Uterus (tissue), 4 donors: ENCODE results near the gene PCDH9. TPM values are rescaled to one million over a fixed set of nuclear protein-coding genes. Genes with fewer than 3 reads are reported as not detected.

Experiments
- DNase-seq, 2 donors: peaks; one replicate each; pipeline ENCODE4 v3.0.0-alpha.2; 2019 to 2020
- H3K27ac ChIP-seq, 2 donors: fragments of 200-600 bp; sonication (generic); 1 replicate in 1 of 2; 2 replicates in 1 of 2; pipeline ENCODE4 v1.5.1; 2016 to 2018
- H3K27me3 ChIP-seq, 2 donors: fragments of 200-600 bp; sonication (generic); one replicate each; pipeline ENCODE4 v1.5.1; 2018 to 2019; ENCODE audit warnings: control low read depth in 1 of 2
- H3K36me3 ChIP-seq, 2 donors: fragments of 200-600 bp; sonication (generic); one replicate each; pipeline ENCODE4 v1.5.1; 2019; ENCODE audit warnings: control low read depth in 1 of 2
- H3K4me1 ChIP-seq, 2 donors: fragments of 200-600 bp; sonication (generic); one replicate each; pipeline ENCODE4 v1.5.1; 2018 to 2019; ENCODE audit warnings: control low read depth in 1 of 2
- H3K4me3 ChIP-seq, 2 donors: fragments of 200-600 bp; sonication (generic); 1 replicate in 1 of 2; 2 replicates in 1 of 2; pipeline ENCODE4 v1.5.1; 2018 to 2019; ENCODE audit warnings: mild to moderate bottlenecking in 1 of 2
- H3K9me3 ChIP-seq, 2 donors: fragments of 200-600 bp; sonication (generic); one replicate each; pipeline ENCODE4 v1.5.1; 2019; ENCODE audit warnings: control low read depth in 1 of 2
- POLR2A ChIP-seq, 2 donors: fragments of 450-650 bp; IDR thresholded peaks; one replicate each; pipeline ENCODE4 v1.6.1; 2016; ENCODE audit warnings: antibody characterized with exemption in 2 of 2, mild to moderate bottlenecking in 1 of 2, moderate library complexity in 1 of 2
- intact Hi-C: fragments of 100-400 bp; cut with DNase I; formaldehyde crosslinking; loops from one replicate; pipeline ENCODE4 v1.15.1; 2023; ENCODE audit warnings: low total_unique reads
- total RNA-seq, 4 donors: library from RNA; depleted of rRNA in 3 of 4; stranded (reverse); fragments of >200 nt in 3 of 4; gene quantifications; one replicate each; pipeline versions ENCODE4 v1.1.0 to v1.2.4, GENCODE V29; 2014 to 2023
- TF ChIP-seq, protein P1 (sequence below), 4 experiments: fragments of 200-600 bp in 2 of 4; fragments of 450-650 bp in 2 of 4; sonication (generic) in 2 of 4; IDR thresholded peaks; one replicate each; pipeline ENCODE4 v1.5.1; 2016 to 2019; ENCODE audit warnings: antibody characterized with exemption in 4 of 4, mild to moderate bottlenecking in 2 of 4, moderate library complexity in 1 of 4
- donor health status: DM: yes; HTN: yes; CAD: no.

The PCDH9 gene
- total RNA-seq, 4 donors from 2014 or later = 0.51 to 45.7 (median 2.1) TPM

GRCh38 chr13:67273001-67273400 is 42.9 kb upstream of the PCDH9 start:
- intact Hi-C loops = no loop called here
- no peak for DNase-seq
- no peaks in the 10 kb centered on the region for H3K9me3 ChIP-seq
- no peak overlapping the region for H3K4me3 ChIP-seq
- H3K4me1 ChIP-seq = no peaks in the 10 kb centered on the region
- TF ChIP-seq, protein P1, sequence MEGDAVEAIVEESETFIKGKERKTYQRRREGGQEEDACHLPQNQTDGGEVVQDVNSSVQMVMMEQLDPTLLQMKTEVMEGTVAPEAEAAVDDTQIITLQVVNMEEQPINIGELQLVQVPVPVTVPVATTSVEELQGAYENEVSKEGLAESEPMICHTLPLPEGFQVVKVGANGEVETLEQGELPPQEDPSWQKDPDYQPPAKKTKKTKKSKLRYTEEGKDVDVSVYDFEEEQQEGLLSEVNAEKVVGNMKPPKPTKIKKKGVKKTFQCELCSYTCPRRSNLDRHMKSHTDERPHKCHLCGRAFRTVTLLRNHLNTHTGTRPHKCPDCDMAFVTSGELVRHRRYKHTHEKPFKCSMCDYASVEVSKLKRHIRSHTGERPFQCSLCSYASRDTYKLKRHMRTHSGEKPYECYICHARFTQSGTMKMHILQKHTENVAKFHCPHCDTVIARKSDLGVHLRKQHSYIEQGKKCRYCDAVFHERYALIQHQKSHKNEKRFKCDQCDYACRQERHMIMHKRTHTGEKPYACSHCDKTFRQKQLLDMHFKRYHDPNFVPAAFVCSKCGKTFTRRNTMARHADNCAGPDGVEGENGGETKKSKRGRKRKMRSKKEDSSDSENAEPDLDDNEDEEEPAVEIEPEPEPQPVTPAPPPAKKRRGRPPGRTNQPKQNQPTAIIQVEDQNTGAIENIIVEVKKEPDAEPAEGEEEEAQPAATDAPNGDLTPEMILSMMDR (IDR thresholded peaks at IDR 0.05) = no peak
- TF ChIP-seq POLR2A (IDR thresholded peaks at IDR 0.05) = no peak
- H3K27ac ChIP-seq = no peak overlapping the region
- H3K36me3 ChIP-seq = no peaks in the 10 kb centered on the region
- H3K27me3 ChIP-seq = no peaks in the 10 kb centered on the region

GRCh38 chr13:67267136-67267535 is 37.0 kb upstream of the PCDH9 start:
- Histone ChIP-seq H3K4me1 (no peaks in the 10 kb centered on the region), H3K27ac (no peak overlapping the region), H3K9me3 (no peaks in the 10 kb centered on the region), H3K27me3 (no peaks in the 10 kb centered on the region), H3K36me3 (no peaks in the 10 kb centered on the region), H3K4me3 (no peak overlapping the region)
- no peak for TF ChIP-seq POLR2A (IDR thresholded peaks at IDR 0.05)
- TF ChIP-seq, protein P1 (IDR thresholded peaks at IDR 0.05) = no peak
- DNase-seq = no peak
- intact Hi-C loops = no loop called here

- intact Hi-C loops = no loop called here
- H3K36me3 ChIP-seq = no peaks in the 10 kb centered on the region
- H3K4me1 ChIP-seq = no peaks in the 10 kb centered on the region
- DNase-seq = no peak
- no peak for TF ChIP-seq POLR2A (IDR thresholded peaks at IDR 0.05)
- TF ChIP-seq, protein P1 (IDR thresholded peaks at IDR 0.05) = no peak
- H3K27me3 ChIP-seq = no peaks in the 10 kb centered on the region
- no peak overlapping the region for H3K27ac ChIP-seq
- H3K9me3 ChIP-seq = no peaks in the 10 kb centered on the region
- H3K4me3 ChIP-seq = no peak overlapping the region
Measured at GRCh38 chr13:67259208-67259607, 29.1 kb upstream of the PCDH9 start.

DNA sequence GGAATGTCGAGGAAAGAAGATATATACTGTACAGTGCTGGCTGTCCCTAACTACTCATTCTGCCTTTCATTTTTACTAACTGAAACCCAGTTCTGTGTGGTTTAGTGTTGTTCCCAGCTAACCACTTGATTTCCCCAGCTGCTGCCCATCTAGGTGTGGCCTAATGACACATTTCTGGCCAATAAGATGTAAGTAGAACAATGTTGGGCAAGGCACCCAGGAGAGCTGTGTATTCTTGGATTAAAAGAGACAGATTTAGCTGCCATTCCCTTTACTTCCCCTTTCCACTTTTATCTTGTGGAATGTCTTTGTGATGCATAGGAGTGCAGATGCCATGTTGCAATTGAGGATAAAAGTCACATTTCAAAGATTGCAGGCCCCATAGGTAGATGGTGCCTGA is 28.3 kb upstream of the PCDH9 start:
- Histone ChIP-seq H3K4me1 (no peaks in the 10 kb centered on the region), H3K4me3 (no peak overlapping the region), H3K27me3 (no peaks in the 10 kb centered on the region), H3K9me3 (no peaks in the 10 kb centered on the region), H3K36me3 (no peaks in the 10 kb centered on the region), H3K27ac (no peak overlapping the region)
- no peak for TF ChIP-seq POLR2A (IDR thresholded peaks at IDR 0.05)
- TF ChIP-seq, protein P1 (IDR thresholded peaks at IDR 0.05) = no peak
- intact Hi-C loops = no loop called here
- DNase-seq = no peak

DNA sequence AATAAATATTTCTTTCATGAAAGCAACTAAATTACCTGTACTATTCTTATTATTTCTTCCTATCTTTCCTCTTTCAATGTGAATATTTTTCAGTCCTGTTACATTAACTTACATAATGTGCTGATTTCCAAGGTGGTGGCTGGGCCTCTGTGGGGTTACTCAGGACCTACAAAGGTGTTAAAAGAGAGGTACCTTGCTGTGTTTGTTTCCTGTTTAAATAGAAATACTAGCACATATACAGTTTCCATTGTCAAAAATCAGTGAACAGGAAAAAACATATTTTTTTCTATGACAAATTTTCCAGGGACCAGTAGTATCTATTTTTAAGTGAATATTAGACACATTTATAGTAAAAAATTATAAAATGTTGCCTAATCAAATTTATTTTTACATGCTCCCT is 8.7 kb upstream of the PCDH9 start:
- DNase-seq = no peak
- Histone ChIP-seq H3K9me3 (no peaks in the 10 kb centered on the region), H3K27ac (no peak overlapping the region), H3K4me3 (no peak overlapping the region), H3K4me1 (no peaks in the 10 kb centered on the region), H3K36me3 (no peaks in the 10 kb centered on the region), H3K27me3 (no peaks in the 10 kb centered on the region)
- intact Hi-C loops = no loop called here
- TF ChIP-seq, protein P1 (IDR thresholded peaks at IDR 0.05) = no peak
- no peak for TF ChIP-seq POLR2A (IDR thresholded peaks at IDR 0.05)
